NCI-H460 (cell line): ENCODE measurements around the gene LEAP2. TPM values are rescaled to one million over a fixed set of nuclear protein-coding genes. Genes with fewer than 3 reads are reported as not detected.
"Not testable (repeated sequence)": the region's sequence is repeated elsewhere in the genome, so short reads cannot be mapped to it uniquely, and the experiment has no call there.

Source experiments
- DNase-seq: peaks from one replicate; pipeline ENCODE4 v3.0.0-alpha.2; 2016; ENCODE audit warnings: low read depth; ENCODE audit errors: extremely low read depth
- total RNA-seq: library from RNA; depleted of rRNA; stranded (reverse); fragments of >200 nt; shearing (Covaris generic); gene quantifications from 2 replicates; pipeline ENCODE4 v1.2.3, GENCODE V29; 2014

LEAP2 gene
- total RNA-seq, 1 experiment from 2014 or later = 1.6 TPM

DNA sequence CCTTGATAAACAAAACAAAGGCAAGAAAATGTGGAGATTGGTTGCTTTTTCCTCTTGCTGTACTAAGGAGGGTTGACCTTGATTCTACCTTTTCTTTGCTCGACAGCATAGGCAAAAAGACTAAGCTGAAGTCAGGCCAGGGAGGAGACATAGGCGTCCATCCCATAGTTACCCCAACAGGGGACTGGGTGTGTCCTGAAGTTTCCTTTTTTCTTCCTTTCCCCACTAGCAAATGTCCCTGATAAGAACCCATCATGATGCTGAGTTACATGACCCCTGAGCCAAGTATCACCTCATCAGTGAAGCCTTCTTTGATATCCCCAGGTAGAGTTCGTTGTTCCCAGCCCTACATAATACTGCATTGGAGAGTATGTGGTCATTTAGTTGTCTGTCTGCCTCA, 33.2 kb upstream of the LEAP2 start:
- DNase-seq = no peak

DNA sequence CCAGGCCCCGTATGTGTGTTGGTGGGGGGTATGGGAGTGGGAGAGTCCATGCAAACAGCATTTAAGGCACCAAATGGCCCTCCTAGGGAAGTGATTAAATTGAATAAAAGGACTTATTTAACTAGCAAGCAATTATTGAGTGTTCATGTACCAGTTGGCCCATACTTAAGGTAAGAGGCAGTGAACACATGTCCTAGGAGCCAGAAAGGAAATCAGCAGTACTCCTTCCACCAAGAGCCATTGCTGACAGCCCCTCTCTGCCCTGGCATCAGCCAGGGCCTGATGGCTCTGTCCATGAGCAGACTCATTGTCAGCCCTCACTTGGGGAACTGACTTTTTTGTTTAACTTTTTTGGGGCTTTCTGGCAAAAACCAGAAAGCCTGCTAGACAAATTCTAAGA, 32.6 kb upstream of the LEAP2 start:
- DNase-seq = no peak

DNA sequence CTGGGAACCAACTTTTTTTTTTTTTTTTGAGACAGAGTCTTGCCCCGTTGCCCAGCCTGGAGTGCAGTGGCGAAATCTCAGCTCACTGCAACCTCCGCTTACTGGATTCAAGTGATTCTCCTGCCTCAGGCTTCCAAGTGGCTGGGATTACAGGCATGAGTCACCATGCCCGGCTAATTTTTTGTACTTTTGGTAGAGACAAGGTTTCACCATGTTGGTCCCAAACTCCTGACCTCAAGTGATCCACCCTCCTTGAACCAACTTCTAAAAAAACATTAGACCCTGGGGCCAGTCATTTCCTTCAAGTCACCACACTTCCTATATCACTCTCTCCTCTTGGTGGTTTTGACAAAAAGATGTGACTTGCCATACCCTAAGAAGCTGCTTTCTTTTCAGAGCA, 32.2 kb upstream of the LEAP2 start:
- no peak for DNase-seq

DNA sequence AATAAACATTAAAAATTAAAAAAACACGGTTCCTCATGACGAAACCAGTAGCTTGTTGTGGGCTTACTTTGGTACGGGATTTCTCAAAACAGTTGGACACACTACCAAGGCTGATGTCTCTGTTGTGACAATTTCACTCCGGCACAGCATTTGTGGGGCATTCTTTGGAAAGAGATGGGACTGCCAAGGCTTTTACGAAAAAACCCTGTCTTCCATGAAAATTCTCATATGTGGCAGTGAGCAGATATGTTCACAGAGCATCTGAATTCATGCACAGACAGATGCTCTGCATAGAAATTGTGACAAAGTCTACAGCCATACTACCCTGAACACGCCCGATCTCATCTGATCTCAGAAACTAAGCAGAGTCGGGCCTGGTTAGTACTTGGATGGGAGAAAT, 25.2 kb upstream of the LEAP2 start:
- no peak for DNase-seq

DNA sequence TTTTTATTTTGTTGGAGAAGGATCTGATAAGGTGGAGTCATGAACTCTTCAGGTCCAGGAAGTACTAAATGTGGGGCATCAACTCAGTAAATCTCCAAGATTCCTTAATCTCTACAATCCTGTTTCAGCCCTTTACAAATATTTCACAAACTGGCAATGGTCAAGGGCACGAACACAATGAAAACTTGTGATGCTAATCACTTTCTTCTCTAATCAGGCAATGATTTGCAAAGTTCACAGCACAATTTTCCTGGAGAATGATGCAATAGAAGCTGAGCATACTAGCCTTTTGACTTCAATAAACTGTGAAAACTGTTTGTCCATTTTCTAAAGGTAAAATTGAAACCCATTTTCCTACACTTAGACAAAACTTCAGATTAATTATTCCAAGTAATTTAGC, 24.1 kb upstream of the LEAP2 start:
- no peak for DNase-seq

DNA sequence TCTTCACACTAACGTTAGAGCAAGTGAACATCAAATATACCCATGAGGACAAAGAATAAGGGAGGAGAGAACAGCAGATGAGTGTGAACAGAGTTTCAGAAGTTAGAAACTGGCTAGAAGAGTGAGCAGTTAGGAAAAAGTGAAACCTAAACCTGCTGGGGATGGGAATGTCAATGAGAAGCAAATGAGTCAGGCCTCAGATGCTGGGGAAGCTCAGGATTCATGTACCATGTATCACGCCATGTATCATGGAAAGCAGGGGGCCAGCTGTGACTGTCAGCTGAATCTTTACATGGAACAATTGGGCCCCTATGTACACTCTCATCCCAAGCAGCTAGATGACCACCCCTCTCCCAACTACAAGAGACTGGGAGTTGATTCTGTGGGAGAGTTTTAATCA, 23.4 kb upstream of the LEAP2 start:
- DNase-seq = no peak

DNA sequence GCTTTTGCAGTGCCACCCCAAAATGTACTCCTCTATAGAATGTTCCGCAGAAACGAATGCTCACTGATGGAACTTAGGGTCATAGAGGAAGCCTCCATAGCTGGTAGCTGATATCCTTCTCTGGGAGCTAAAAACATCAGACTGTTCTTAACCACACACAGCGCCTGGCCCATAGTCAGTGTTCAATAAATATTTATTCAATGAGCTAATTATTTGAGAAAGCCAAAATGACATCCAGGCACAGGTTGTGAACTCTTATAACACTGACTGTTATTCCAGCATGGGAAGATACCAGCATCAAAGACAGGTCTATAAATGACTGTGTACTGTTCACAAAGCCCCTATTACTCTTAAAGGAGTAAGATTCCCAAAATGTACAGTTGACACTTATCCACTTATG, 20.1 kb upstream of the LEAP2 start:
- DNase-seq = no peak

DNA sequence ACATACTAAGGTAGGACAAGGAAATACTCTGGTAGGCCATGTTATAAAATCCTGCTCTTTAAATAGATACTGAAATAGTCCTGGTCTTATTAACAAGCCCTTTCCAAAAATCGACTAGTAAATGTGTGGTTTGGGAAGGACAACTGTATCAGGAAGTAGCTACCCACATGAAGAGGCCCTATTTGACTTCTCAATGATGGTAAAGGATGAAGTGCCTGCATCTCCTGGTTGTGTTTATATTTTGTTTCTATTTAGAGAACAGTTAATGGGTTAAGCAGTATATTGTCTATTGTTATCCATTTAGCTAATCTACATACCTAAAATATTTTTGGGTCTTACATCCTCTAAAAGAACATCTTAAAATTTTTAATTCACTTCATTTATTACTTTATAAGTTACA, 19.7 kb upstream of the LEAP2 start:
- DNase-seq = no peak

DNA sequence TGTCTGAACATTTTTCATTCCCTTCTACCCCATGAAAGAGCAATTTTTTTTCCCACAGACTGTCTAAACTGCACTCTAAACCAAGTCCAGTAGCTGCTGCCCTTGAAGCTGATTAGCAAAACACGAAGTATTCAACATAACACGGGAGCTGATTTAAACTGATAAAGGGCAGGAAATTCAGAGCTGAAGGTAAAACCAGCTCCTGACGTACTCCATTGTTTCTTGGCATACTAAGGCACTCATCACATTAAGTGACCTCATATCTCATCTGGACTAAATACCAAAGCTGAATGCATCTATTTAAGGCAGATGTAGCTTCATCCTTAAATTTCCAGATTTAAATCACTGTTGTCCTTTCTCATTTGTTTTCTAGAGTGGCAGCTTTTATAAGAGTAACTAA, 19.2 kb upstream of the LEAP2 start:
- DNase-seq = no peak

DNA sequence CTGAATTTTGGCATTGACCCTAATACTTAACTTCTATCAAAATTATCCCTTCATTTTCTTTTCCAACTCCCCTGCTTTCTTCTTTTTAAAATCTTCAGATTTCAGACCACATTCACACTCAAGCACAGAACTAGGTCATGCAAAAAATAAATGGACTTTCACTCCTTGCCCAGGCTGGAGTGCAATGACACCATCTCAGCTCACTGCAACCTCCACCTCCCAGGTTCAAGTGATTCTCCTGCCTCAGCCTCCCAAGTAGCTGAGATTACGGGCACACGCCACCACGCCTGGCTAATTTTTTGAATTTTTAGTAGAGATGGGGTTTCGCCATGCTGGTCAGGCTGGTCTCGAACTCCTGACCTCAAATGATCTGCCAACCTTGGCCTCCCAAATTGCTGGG, 18.5 kb upstream of the LEAP2 start:
- DNase-seq = not testable (repeated sequence)

DNA sequence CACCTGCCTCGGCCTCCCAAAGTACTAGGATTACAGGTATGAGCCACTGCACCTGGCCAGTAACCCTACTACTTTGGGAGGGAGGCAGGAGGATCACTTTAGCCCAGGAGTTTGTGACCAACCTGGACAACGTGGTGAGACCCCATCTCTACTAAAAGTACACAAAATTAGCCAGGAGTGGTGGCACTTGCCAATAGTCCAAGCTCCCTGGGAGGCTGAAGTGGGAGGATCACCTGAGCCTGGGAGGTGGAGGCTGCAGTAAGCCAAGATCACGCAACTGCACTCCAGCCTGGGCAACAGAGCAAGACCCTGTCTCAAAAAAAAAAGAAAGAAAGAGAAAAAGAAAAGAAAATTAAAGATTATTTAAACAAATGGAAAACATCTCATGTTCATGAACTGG, 17.5 kb upstream of the LEAP2 start:
- no peak for DNase-seq

DNA sequence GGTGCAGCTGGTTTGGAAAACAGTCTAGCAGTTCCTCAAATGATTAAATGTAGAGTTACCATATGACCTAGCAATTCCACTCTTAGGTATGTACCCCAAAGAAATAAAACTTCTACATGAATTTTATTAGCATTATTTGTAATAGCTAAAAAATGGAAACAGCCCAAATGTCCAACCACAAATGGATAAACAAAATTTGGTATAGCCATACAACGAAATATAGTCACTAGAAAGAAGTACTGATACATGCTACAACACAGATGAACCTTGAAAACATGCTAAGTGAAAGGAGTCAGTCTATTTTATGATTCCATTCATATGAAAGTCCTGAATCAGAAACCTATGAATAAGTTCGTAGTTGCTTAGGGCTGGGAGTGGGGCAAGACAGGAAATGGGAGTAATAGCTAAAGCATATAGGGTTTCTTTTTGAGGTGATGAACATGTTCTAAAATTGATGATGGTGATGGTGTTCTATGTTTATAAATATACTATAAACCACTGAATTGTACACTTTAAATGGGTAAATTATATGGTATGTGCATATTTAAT, 13.5 kb upstream of the LEAP2 start:
- DNase-seq = no peak

DNA sequence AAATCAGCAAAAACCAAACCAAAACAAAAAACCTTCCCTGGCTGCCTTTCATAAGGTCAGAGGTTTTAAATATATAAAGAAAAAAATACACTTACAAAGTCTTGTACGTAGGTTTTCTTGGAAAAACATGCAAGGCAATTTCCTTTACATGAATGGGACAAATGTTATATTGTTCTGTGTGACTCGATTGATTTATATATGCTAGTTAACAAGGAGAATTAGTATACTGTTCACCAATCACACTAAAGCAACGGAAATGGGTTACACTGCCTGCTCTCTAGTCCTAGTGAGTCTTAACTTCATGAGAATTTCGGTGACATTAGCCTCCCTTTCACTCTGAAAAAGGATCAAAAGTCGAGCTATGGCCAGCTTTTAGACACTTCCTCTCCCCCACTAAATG, 12.7 kb upstream of the LEAP2 start:
- DNase-seq = no peak

DNA sequence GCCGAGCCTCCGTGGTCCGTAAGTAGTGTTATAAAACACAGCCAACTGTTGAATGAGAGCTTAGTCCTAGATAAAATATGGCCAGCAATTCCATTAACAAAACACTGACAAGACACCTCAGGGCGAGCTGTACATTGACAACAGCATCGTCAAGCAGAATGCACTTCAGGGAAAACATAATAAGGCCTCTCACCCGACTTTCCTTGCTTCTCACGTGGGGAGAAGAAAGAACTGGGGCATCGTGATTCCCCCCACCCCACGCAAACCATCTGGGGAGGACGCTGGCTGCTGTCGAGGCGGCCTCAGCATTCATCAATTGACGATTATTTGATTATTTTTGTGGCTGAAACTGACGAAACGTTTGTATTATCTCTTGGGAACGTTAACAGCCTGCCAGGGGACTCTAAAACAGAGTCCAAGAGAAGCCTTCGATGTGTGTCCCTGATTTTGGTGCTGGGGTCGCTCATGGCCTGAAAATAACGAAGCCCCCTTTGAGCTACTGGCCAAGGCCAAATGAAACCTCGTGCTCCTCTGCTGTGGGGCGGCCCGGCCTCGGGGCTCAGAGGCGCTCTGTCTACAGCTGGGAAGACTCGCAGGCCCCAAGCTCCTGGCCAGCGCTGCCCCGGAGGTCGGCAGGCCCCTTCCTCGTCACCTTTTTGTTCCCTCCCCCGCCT, 7.7 kb upstream of the LEAP2 start:
- DNase-seq = no peak

DNA sequence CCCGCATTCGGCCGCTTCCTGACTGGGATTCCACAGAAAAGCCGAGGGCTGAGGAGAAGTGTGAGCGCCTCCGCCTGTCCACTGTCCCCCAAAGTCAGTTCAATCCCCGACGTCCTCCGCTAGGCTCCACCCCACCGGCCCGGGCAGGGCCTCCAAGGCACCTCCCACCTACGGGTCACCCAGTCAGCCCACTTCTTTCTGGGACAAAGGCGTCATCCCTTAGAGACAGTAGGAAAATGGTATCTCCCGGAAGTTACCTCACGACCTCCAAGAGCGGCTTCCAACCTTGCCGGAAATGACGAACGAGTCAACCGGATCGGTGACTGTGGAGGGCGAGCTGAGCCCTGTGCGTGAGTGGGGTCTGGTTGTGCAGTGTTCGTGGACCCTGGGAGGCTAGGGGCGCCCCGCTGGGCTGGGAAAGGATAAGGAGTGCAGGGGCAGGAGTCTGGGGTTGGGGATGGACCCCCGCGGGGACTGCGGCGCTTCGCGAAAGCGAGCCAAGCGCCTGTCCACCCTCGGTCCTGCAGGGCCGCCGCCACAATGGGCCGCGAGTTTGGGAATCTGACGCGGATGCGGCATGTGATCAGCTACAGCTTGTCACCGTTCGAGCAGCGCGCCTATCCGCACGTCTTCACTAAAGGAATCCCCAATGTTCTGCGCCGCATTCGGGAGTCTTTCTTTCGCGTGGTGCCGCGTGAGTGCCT, 7.0 kb upstream of the LEAP2 start, which contains the start of the genes GDF9 and UQCRQ:
TSS of gene GDF9 (minus strand) at position 128 of the 704 bp plus-strand sequence. CDS start 1,936 bp downstream, outside the sequence.
TSS of gene UQCRQ (plus strand) at position 301 of the 704 bp plus-strand sequence. CDS start at position 541, 240 bp downstream.
- DNase-seq = peak; percentile 99

DNA sequence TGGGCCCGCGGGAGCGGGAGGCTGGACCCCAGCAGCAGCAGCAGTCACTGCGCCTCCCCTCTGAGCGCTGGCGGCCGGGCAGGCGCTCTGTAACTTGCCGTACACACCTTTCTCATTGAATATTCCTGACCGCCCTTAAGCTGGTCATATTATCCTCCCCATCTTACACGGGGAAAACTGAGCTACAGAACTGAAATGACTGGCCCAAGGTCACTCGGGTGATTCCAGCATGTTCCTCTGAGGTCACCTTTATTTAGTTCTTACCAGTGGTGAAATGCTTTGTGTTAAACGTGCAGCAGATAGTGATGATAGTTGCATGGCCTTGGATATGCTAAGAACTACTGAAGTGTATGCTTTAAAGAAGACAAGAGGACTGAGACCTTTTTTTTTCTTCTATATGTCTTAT, 6.4 kb upstream of the LEAP2 start:
- DNase-seq = no peak

DNA sequence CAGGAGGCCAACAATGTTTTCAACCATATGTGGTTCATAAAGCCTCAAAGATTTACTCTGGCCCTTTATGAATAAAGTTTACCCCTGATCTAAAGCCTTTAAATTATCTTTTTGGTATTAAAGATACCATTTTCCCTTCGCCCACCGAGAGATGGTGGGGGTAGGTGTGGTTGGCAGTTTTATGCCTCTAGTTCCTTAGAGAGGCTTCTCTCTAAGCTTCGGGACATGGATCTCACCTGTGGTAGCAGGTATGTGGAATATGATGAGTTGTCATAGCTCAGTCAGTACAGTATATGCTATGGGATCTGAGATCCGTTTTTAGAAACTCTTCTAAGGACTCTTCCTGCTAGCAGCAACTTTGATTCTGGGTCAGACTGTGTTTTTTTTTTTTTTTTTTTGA, 4.7 kb upstream of the LEAP2 start:
- DNase-seq = no peak

DNA sequence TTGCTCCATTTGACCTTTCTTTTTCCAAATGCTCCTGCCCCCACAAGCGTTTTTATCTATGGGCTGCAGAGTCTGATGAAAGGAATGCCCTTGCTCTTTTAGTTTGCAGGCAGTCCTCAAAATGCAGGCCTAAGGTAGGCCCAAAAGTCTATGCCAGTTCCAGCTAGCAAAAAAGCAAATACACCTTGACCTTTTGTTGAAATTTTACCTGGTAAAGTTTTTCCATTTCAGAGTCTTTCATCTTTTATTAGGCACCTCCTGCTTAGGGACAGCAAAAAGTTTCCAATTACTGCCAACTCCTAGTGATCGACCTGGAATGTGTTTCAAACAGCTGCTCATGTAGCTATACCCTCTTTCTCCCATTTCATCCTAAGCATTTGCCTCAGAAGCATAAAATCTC, 2.7 kb upstream of the LEAP2 start:
- DNase-seq = no peak

DNA sequence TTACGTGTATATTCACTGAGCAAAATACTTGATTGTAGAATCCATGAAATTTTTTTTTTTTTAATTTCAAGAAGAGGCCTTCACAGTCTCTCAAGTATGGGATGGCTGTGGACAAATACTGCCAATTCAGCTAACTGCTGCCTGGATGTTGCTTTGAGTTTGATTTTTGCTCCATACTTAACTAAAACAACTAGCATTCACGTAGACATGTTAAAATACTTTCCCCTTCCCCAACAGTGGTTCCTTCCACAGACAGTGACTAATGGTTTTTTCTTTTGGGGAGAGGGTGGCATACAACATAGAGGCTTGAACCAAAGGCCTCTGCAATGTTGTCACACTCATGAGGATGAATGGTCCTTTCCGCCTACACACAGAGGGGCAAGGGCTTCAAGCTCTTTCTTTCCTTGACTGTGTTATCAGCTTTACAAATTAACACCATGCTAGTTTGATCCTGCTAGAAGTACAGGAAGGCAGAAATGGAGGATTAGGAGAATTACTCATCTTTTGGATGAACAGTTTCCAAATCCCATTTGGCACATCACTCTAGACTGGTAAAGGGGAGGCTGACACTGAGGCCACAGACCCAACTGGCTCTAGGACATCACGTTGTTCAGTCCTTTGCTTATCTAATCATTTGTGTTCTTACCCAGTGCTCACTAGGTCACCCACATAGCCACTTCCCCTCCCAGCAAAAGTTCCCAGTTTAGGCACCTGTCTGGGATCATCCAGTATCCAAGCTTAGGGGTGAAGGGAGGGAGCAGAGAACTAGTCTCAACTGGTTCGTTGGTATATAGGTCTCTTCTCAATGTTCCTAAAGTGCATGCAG, 1.8 kb upstream of the LEAP2 start:
- DNase-seq = no peak

DNA sequence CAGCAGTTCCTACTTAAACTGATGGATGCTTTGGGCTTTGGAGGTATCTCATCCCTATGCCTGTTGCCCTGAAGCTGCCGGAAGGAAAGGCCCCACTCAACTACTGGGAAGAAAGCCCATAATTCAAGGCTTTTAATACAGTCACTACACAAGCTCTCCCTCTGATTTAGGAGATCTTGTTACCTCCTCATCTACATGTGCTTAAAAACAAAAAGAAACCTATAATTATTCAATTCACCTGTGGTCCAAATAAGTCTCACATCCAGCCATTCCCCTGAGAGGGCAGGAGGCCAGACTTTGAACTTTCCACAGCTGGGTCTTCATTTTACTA, 715 bp upstream of the LEAP2 start:
- DNase-seq = no peak

DNA sequence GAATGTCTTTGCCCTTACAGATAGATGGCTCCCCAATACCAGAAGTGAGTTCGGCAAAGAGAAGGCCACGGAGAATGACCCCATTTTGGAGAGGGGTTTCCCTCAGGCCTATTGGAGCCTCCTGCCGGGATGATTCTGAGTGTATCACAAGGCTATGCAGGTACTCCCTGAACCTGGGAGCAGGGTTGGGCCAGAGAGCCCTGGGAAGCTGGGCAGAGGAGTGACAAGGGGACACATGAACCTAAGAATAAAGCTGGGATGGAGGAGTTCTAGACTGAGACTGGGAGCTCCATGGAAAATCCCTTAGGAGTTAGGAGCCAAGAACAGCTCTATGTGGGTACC, 433 bp downstream of the LEAP2 start:
- no peak for DNase-seq
